Activated CD8-positive, alpha-beta memory T cell treated with anti-CD3 and anti-CD28 coated beads, Interleukin-2, amount 50 U/mL, for 48 hours (primary cell): ENCODE data around the gene SYT15B.
"Not testable (repeated sequence)": the region's sequence is repeated elsewhere in the genome, so short reads cannot be mapped to it uniquely, and the experiment has no call there.

Source experiments
- DNase-seq: peaks from one replicate; pipeline ENCODE4 v3.0.0-alpha.2; 2020

SYT15B gene

GRCh38 chr10:47725047-47725446 lies 38.3 kb downstream of the SYT15B start:
- DNase-seq, result not testable (repeated sequence)

GRCh38 chr10:47724119-47724518 lies 39.3 kb downstream of the SYT15B start:
- not testable (repeated sequence) for DNase-seq

- not testable (repeated sequence) for DNase-seq
Measured at GRCh38 chr10:47723362-47723761, 40.0 kb downstream of the SYT15B start.

DNA sequence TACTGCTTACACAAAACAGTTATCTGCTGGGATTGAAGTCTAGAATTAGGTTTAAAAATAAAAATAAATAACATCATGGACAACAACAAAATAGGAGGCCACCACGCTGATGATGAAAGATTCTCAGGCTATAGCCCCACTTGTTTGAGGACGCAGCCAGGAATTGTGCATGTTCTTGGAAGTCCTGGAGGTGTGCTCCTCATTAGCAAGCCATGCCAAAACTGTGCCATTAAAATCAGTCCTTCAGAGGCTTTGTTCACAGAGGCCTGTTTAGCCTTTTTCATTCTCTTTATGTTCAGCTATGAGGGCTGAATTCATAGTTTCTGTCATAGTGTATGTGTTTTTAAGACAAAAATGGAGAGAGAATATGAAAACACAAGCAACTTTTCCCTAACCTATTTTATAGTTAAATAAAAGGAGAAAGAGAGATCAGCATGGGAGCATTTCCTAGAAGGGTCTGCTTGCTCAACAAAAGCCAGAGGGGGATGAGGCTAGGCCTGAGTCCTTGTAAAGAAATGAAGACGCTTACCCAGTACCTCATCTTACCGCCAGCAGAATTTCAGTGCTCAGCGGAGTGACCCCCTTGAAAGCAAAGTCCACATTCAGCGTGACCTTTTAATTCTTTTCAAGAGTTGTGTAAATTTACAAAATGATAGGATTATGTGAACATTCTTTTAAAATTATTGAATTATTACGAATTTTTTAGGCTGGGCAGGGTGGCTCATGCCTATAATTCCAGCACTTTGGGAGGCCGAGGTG lies 46.2 kb downstream of the SYT15B start:
- not testable (repeated sequence) for DNase-seq
